ENCODE data around the gene NDUFA8. TPM values are rescaled to one million over a fixed set of nuclear protein-coding genes. Genes with fewer than 3 reads are reported as not detected.

Gene NDUFA8
- total and polyA plus RNA-seq, 9 of the 15 experiments (the other 6 are each of a cell fraction or from before 2014, with no cell fraction given), result 105 to 212 (median 133) TPM

GRCh38 chr9:122129969-122130368 lies 29.6 kb downstream of the NDUFA8 start:
- in situ Hi-C loops (cut with MboI), result loop anchor here (10.0 kb wide), 1 partner anchor 685 kb away; no protein-coding TSS in a partner anchor
- 40% methylated on average over 2 of the region's 2 CpGs for WGBS (ENCODE audit: insufficient coverage, low coverage, missing lambda C conversion rate)
- TF ChIP-seq, protein P1, sequence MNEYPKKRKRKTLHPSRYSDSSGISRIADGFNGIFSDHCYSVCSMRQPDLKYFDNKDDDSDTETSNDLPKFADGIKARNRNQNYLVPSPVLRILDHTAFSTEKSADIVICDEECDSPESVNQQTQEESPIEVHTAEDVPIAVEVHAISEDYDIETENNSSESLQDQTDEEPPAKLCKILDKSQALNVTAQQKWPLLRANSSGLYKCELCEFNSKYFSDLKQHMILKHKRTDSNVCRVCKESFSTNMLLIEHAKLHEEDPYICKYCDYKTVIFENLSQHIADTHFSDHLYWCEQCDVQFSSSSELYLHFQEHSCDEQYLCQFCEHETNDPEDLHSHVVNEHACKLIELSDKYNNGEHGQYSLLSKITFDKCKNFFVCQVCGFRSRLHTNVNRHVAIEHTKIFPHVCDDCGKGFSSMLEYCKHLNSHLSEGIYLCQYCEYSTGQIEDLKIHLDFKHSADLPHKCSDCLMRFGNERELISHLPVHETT (CRISPR knock-in tag; conservative IDR thresholded peaks at IDR 0.05 in 1 of 2, IDR thresholded peaks at IDR 0.05 in 1 of 2), result no peak
- TF ChIP-seq KLF6 (CRISPR knock-in tag; IDR thresholded peaks at IDR 0.05; ENCODE audit: borderline replicate concordance) (no peak), TRIM28 (IDR thresholded peaks at IDR 0.05) (no peak), HNRNPK (IDR thresholded peaks at IDR 0.05; ENCODE audit: low read depth, low read length, poor library complexity, severe bottlenecking) (no peak), MGA (IDR thresholded peaks at IDR 0.05) (no peak), RUNX1 (IDR thresholded peaks at IDR 0.05; ENCODE audit: low read depth) (no peak), NFXL1 (CRISPR knock-in tag; IDR thresholded peaks at IDR 0.05) (no peak), ILF3 (IDR thresholded peaks at IDR 0.05; ENCODE audit: borderline replicate concordance) (no peak)

More at GRCh38 chr9:122129969-122130368, 29.6 kb downstream of the NDUFA8 start:
- H3K79me2 ChIP-seq (ENCODE audit: control insufficient read depth, insufficient read depth, low read length), result no peaks in the 10 kb centered on the region
- no peaks in the 10 kb centered on the region for H3K36me3 ChIP-seq (ENCODE audit: control insufficient read depth, insufficient read depth, low read length)
- no peak overlapping the region for H2AFZ ChIP-seq (ENCODE audit: low read depth, low read length)
- CTCF ChIA-PET (ENCODE audit: low intra/inter-chr PET ratio), result no interaction called here
- no TSS peak for BruUV-seq (replicated peaks)
- H3K27ac ChIP-seq (ENCODE audit: extremely low read depth, low read depth, low read length), result no peak overlapping the region
- peaks cover 0 to 36% of the 10 kb centered on the region in 2 experiments; a peak in 3 of 5 replicates for H3K4me1 ChIP-seq (replicated peaks in 1 of 2; ENCODE audit: control insufficient read depth in 2 of 2, insufficient read depth in 2 of 2, low read length in 2 of 2)
- peaks cover 0 to 27% of the 10 kb centered on the region in 2 experiments; a peak in 4 of 5 replicates for H3K27me3 ChIP-seq (ENCODE audit: control insufficient read depth in 2 of 2, insufficient read depth in 2 of 2, low read length in 2 of 2)
- intact Hi-C loops (cut with micrococcal nuclease), result no loop called here
- no peak overlapping the region for H3K9ac ChIP-seq (ENCODE audit: insufficient read depth in 1 of 2, low read depth in 2 of 2, low read length in 2 of 2)
- FAIRE-seq, result no peak
- H3K9me1 ChIP-seq (ENCODE audit: control insufficient read depth, insufficient read depth, low read length), result no peaks in the 10 kb centered on the region
- H4K20me1 ChIP-seq (replicated peaks; ENCODE audit: control insufficient read depth, insufficient read depth, low read length), result peaks cover 15% of the 10 kb centered on the region; the same call in 1 of the 2 replicates
- H3K4me3 ChIP-seq, result no peak overlapping the region
- no peak for DNase-seq (ENCODE audit: extremely low read depth in 1 of 4, low spot score in 3 of 4)
- no peak for ATAC-seq
- no peaks in the 10 kb centered on the region for H3K9me3 ChIP-seq (replicated peaks; ENCODE audit: control insufficient read depth, insufficient read depth, low read depth, low read length)
- H3K4me2 ChIP-seq (ENCODE audit: insufficient read depth, low read length), result no peak overlapping the region
- POLR2A ChIA-PET, result no interaction called here

Measured in K562 (cell line).